Measurements from ENCODE around the gene TRPM4. TPM values are rescaled to one million over a fixed set of nuclear protein-coding genes. Genes with fewer than 3 reads are reported as not detected.

The TRPM4 gene
- total and polyA plus RNA-seq, 2 of the 13 experiments (the other 11 are each of a cell fraction or from before 2014, with no cell fraction given): 1.9 to 4.3 TPM

DNA sequence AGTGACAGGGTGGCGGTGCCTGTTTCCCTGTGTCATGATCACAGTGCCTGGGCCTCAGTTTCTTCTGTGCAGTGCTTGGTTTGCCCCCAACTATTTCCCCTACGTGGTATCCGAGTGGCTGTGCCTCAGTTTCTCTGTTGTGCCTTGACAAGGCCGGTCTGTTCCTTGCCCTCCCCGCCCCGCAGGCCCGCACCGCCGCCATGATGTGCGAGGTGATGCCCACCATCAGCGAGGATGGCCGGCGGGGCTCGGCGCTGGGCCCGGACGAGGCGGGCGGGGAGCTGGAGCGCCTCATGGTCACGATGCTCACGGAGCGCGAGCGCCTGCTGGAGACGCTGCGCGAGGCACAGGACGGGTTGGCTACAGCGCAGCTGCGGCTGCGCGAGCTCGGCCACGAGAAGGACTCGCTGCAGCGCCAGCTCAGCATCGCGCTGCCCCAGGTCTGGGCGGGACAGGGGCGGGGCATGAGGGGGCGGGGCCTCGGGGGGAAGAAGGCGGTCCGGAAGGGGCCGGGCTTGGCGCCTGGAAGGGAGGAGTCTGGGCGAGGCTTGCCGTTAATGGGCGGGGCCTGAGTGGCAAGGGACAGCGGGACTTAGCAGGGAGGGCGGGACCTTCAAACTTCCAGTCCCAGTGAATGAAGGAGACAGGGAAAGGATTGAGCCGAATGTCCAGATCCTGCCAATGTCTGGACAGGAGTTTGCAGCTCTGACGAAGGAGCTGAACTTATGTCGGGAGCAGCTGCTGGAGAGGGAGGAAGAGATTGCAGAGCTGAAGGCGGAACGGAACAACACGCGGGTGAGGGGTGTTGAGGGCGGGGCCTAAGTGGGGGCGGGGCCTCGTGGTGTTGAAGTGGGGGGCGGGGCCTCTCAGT, 29.7 kb upstream of the TRPM4 start (continued):
- TF ChIP-seq, protein P1, sequence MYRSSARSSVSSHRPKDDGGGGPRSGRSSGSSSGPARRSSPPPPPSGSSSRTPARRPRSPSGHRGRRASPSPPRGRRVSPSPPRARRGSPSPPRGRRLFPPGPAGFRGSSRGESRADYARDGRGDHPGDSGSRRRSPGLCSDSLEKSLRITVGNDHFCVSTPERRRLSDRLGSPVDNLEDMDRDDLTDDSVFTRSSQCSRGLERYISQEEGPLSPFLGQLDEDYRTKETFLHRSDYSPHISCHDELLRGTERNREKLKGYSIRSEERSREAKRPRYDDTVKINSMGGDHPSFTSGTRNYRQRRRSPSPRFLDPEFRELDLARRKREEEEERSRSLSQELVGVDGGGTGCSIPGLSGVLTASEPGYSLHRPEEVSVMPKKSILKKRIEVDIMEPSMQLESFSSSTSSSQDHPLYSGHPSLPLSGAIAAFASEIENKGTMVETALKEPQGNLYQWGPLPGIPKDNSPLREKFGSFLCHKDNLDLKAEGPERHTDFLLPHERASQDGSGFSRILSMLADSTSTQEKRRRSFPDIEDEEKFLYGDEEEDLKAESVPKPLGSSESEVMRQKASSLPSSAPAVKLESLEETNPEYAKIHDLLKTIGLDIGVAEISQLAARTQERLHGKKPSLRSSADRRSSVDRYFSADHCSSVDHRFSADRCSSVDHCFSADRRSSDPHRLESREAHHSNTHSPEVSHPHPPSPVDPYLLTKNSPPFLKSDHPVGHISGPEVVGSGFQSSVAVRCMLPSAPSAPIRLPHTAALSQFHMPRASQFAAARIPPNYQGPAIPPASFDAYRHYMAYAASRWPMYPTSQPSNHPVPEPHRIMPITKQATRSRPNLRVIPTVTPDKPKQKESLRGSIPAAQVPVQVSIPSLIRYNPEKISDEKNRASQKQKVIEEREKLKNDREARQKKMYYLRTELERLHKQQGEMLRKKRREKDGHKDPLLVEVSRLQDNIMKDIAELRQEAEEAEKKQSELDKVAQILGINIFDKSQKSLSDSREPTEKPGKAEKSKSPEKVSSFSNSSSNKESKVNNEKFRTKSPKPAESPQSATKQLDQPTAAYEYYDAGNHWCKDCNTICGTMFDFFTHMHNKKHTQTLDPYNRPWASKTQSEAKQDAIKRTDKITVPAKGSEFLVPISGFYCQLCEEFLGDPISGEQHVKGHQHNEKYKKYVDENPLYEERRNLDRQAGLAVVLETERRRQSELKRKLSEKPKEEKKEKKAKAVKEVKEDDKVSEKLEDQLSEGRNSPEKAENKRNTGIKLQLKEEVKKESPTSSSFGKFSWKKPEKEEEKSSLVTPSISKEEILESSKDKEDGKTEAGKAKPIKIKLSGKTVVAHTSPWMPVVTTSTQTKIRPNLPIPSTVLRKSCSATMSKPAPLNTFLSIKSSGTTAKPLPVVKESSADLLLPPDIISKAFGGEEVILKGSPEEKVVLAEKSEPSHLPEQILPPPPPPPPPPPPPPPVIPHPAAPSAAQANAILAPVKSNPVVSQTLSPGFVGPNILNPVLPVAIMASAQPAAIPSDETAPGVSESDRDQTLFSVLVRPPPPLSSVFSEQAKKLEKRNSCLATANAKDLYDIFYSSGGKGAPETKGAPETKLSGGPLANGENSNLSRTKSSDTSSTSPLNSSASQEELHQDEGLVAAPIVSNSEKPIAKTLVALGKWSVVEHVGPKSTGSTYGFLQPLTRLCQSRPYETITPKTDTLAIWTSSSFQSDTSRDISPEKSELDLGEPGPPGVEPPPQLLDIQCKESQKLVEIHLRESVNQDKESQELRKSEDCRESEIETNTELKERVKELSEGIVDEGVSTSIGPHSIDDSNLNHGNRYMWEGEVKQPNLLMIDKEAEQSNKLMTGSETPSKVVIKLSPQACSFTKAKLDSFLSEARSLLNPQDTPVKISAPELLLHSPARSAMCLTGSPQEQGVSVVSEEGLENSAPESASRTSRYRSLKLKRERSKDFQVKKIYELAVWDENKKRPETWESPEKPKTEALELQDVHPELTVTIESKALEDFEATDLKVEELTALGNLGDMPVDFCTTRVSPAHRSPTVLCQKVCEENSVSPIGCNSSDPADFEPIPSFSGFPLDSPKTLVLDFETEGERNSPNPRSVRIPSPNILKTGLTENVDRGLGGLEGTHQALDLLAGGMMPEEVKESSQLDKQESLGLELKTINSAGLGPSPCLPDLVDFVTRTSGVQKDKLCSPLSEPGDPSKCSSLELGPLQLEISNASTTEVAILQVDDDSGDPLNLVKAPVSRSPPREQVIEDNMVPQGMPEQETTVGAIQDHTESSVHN (CRISPR knock-in tag; IDR thresholded peaks at IDR 0.05): peak; percentile 99
- no peak for TF ChIP-seq NR2F6 (IDR thresholded peaks at IDR 0.05)
- peak; percentile 63; the same call in 1 of the 2 replicates for TF ChIP-seq NR2F6 (CRISPR knock-in tag; IDR thresholded peaks at IDR 0.05)
- TF ChIP-seq, protein P2, sequence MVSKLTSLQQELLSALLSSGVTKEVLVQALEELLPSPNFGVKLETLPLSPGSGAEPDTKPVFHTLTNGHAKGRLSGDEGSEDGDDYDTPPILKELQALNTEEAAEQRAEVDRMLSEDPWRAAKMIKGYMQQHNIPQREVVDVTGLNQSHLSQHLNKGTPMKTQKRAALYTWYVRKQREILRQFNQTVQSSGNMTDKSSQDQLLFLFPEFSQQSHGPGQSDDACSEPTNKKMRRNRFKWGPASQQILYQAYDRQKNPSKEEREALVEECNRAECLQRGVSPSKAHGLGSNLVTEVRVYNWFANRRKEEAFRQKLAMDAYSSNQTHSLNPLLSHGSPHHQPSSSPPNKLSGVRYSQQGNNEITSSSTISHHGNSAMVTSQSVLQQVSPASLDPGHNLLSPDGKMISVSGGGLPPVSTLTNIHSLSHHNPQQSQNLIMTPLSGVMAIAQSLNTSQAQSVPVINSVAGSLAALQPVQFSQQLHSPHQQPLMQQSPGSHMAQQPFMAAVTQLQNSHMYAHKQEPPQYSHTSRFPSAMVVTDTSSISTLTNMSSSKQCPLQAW (CRISPR knock-in tag; IDR thresholded peaks at IDR 0.05): peak; percentile 83; the same call in 1 of the 2 replicates
- peak; percentile 99 for TF ChIP-seq CCDC6 (CRISPR knock-in tag; IDR thresholded peaks at IDR 0.05)
- no peak for TF ChIP-seq ZKSCAN1 (IDR thresholded peaks at IDR 0.05; ENCODE audit: low read length)
- TF ChIP-seq, protein P3, sequence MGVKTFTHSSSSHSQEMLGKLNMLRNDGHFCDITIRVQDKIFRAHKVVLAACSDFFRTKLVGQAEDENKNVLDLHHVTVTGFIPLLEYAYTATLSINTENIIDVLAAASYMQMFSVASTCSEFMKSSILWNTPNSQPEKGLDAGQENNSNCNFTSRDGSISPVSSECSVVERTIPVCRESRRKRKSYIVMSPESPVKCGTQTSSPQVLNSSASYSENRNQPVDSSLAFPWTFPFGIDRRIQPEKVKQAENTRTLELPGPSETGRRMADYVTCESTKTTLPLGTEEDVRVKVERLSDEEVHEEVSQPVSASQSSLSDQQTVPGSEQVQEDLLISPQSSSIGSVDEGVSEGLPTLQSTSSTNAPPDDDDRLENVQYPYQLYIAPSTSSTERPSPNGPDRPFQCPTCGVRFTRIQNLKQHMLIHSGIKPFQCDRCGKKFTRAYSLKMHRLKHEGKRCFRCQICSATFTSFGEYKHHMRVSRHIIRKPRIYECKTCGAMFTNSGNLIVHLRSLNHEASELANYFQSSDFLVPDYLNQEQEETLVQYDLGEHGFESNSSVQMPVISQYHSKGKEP (CRISPR knock-in tag; IDR thresholded peaks at IDR 0.05): peak; percentile 97
- TF ChIP-seq ZFAT (CRISPR knock-in tag; conservative IDR thresholded peaks at IDR 0.05): peak; percentile 73; the same call in 1 of the 2 replicates
- peak; percentile 88 for TF ChIP-seq KDM2A (CRISPR knock-in tag; IDR thresholded peaks at IDR 0.05; ENCODE audit: borderline replicate concordance, low read depth)
- TF ChIP-seq, protein P4, sequence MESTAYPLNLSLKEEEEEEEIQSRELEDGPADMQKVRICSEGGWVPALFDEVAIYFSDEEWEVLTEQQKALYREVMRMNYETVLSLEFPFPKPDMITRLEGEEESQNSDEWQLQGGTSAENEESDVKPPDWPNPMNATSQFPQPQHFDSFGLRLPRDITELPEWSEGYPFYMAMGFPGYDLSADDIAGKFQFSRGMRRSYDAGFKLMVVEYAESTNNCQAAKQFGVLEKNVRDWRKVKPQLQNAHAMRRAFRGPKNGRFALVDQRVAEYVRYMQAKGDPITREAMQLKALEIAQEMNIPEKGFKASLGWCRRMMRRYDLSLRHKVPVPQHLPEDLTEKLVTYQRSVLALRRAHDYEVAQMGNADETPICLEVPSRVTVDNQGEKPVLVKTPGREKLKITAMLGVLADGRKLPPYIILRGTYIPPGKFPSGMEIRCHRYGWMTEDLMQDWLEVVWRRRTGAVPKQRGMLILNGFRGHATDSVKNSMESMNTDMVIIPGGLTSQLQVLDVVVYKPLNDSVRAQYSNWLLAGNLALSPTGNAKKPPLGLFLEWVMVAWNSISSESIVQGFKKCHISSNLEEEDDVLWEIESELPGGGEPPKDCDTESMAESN (CRISPR knock-in tag; conservative IDR thresholded peaks at IDR 0.05): peak; percentile 99
- TF ChIP-seq ZNF672 (CRISPR knock-in tag; IDR thresholded peaks at IDR 0.05): peak; percentile 88
- peak; percentile 97 for TF ChIP-seq MYC (CRISPR knock-in tag; IDR thresholded peaks at IDR 0.05; ENCODE audit: borderline replicate concordance)
- TF ChIP-seq, protein P5, sequence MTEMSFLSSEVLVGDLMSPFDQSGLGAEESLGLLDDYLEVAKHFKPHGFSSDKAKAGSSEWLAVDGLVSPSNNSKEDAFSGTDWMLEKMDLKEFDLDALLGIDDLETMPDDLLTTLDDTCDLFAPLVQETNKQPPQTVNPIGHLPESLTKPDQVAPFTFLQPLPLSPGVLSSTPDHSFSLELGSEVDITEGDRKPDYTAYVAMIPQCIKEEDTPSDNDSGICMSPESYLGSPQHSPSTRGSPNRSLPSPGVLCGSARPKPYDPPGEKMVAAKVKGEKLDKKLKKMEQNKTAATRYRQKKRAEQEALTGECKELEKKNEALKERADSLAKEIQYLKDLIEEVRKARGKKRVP (CRISPR knock-in tag; IDR thresholded peaks at IDR 0.05): peak in 1 of 2 experiments; percentile 77; a peak in 2 of 4 replicates
- peak; percentile 71 for TF ChIP-seq SOX5 (CRISPR knock-in tag; IDR thresholded peaks at IDR 0.05; ENCODE audit: borderline replicate concordance)

Data from HepG2 (cell line).